Measurements from ENCODE around the gene ELAVL2. TPM values are rescaled to one million over a fixed set of nuclear protein-coding genes. Genes with fewer than 3 reads are reported as not detected.

The ELAVL2 gene
- total and polyA plus RNA-seq, 2 donors (not counting 3 experiments of a cell fraction or from before 2014, with no cell fraction given) = 0.06 to 0.20 TPM

- no peak overlapping the region for H2AFZ ChIP-seq (ENCODE audit: low read depth, low read length)
- ChIA-PET CTCF (no interaction called here), POLR2A (no interaction called here)
- TF ChIP-seq, protein P1, sequence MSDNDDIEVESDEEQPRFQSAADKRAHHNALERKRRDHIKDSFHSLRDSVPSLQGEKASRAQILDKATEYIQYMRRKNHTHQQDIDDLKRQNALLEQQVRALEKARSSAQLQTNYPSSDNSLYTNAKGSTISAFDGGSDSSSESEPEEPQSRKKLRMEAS (IDR thresholded peaks at IDR 0.05; ENCODE audit: insufficient read depth, insufficient read length) = no peak
- TF ChIP-seq, protein P2, sequence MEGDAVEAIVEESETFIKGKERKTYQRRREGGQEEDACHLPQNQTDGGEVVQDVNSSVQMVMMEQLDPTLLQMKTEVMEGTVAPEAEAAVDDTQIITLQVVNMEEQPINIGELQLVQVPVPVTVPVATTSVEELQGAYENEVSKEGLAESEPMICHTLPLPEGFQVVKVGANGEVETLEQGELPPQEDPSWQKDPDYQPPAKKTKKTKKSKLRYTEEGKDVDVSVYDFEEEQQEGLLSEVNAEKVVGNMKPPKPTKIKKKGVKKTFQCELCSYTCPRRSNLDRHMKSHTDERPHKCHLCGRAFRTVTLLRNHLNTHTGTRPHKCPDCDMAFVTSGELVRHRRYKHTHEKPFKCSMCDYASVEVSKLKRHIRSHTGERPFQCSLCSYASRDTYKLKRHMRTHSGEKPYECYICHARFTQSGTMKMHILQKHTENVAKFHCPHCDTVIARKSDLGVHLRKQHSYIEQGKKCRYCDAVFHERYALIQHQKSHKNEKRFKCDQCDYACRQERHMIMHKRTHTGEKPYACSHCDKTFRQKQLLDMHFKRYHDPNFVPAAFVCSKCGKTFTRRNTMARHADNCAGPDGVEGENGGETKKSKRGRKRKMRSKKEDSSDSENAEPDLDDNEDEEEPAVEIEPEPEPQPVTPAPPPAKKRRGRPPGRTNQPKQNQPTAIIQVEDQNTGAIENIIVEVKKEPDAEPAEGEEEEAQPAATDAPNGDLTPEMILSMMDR (IDR thresholded peaks at IDR 0.05; ENCODE audit: extremely low read depth in 1 of 2, insufficient read depth in 1 of 2, low read depth in 1 of 2, low read length in 2 of 2) = no peak
- no peak for TF ChIP-seq FOS (IDR thresholded peaks at IDR 0.05; ENCODE audit: borderline replicate concordance, insufficient read depth, low read length)
- TF ChIP-seq POLR2AphosphoS5 (IDR thresholded peaks at IDR 0.05; ENCODE audit: insufficient read depth, low read depth, low read length) = no peak
- TF ChIP-seq MYC (IDR thresholded peaks at IDR 0.05; ENCODE audit: low read depth, low read length) = no peak
- TF ChIP-seq POLR2A (IDR thresholded peaks at IDR 0.05; ENCODE audit: low read depth, low read length) = no peak
- TF ChIP-seq GATA2 (IDR thresholded peaks at IDR 0.05; ENCODE audit: insufficient read depth, insufficient read length, low read depth, low read length) = no peak
- no peak for TF ChIP-seq JUN (IDR thresholded peaks at IDR 0.05; ENCODE audit: borderline replicate concordance, insufficient read depth, insufficient read length, low read depth)
- no peak for TF ChIP-seq EZH2 (IDR thresholded peaks at IDR 0.05; ENCODE audit: borderline replicate concordance, low read depth, low read length, severe bottlenecking)
- FAIRE-seq (no peak), DNase-seq (ENCODE audit: low read depth, low spot score) (no peak)
- H3K4me1 ChIP-seq (ENCODE audit: control insufficient read depth, extremely low read depth, insufficient read depth, low read length) = no peaks in the 10 kb centered on the region
- no peak overlapping the region for H3K9ac ChIP-seq (replicated peaks; ENCODE audit: extremely low read depth, insufficient read depth, low read length)
- no peaks in the 10 kb centered on the region for H3K27me3 ChIP-seq (ENCODE audit: control insufficient read depth in 2 of 2, insufficient read depth in 2 of 2, low read length in 2 of 2)
- no peaks in the 10 kb centered on the region for H4K20me1 ChIP-seq (replicated peaks; ENCODE audit: control insufficient read depth, extremely low read depth, insufficient read depth, low read length)
- dilution Hi-C loops (cut with MboI; ENCODE audit: extremely low pct_ligation_motif_present, low sequenced_read_pairs) = no loop called here
- no peaks in the 10 kb centered on the region for H3K36me3 ChIP-seq (ENCODE audit: control insufficient read depth in 2 of 2, extremely low read depth in 1 of 2, insufficient read depth in 2 of 2, low read length in 2 of 2)
- no peaks in the 10 kb centered on the region for H3K9me3 ChIP-seq (replicated peaks; ENCODE audit: control insufficient read depth, insufficient read depth, low read length)
- no peak overlapping the region for H3K4me2 ChIP-seq (ENCODE audit: insufficient read depth, low read length)
- BruUV-seq (replicated peaks) = no TSS peak
- H3K4me3 ChIP-seq (replicated peaks in 1 of 3; ENCODE audit: insufficient read depth in 1 of 3, low read depth in 1 of 3, low read length in 3 of 3) = no peak overlapping the region
- H3K27ac ChIP-seq (ENCODE audit: insufficient read depth, low read depth, low read length) = no peak overlapping the region
- H3K9me1 ChIP-seq (replicated peaks; ENCODE audit: control insufficient read depth, extremely low read depth, insufficient read depth, low read length) = no peaks in the 10 kb centered on the region
- no peaks in the 10 kb centered on the region for H3K79me2 ChIP-seq (ENCODE audit: control insufficient read depth, insufficient read depth, low read length)
- intact Hi-C loops (cut with micrococcal nuclease) = no loop called here
Observed at GRCh38 chr9:23698161-23698560, 127.9 kb downstream of the ELAVL2 start.

Measured in endothelial cell of umbilical vein (primary cell).